ENCODE data around the gene NLRP1. TPM values are rescaled to one million over a fixed set of nuclear protein-coding genes. Genes with fewer than 3 reads are reported as not detected.

NLRP1 gene
- total and polyA plus RNA-seq, 2 of the 13 experiments (the other 11 are each of a cell fraction or from before 2014, with no cell fraction given): 3.4 to 3.7 TPM

- no peak for TF ChIP-seq HMGXB3 (CRISPR knock-in tag; IDR thresholded peaks at IDR 0.05; ENCODE audit: borderline replicate concordance)
- no peak for TF ChIP-seq ZNF772 (CRISPR knock-in tag; IDR thresholded peaks at IDR 0.05)
- no peak for TF ChIP-seq FUBP1 (CRISPR knock-in tag; IDR thresholded peaks at IDR 0.05; ENCODE audit: borderline replicate concordance)
- no peak for TF ChIP-seq ZNF274 (CRISPR knock-in tag; IDR thresholded peaks at IDR 0.05)
- no peak for TF ChIP-seq ZNF318 (CRISPR knock-in tag; IDR thresholded peaks at IDR 0.05)
Observed at GRCh38 chr17:5500589-5501391, 83.5 kb downstream of the NLRP1 start (continued).

All from HepG2 (cell line).